GM18502 (cell line): ENCODE results near the gene ECM1.
A peak's percentile ranks its signal among the peaks of the same experiment; 100 is the strongest.

Source experiments
- ATAC-seq: cut with Tn5 transposase; IDR thresholded peaks from one replicate; pipeline ENCODE4 v1.9.1; 2021; ENCODE audit warnings: mild to moderate bottlenecking; ENCODE audit not compliant: unreplicated experiment, poor library complexity

The ECM1 gene

DNA sequence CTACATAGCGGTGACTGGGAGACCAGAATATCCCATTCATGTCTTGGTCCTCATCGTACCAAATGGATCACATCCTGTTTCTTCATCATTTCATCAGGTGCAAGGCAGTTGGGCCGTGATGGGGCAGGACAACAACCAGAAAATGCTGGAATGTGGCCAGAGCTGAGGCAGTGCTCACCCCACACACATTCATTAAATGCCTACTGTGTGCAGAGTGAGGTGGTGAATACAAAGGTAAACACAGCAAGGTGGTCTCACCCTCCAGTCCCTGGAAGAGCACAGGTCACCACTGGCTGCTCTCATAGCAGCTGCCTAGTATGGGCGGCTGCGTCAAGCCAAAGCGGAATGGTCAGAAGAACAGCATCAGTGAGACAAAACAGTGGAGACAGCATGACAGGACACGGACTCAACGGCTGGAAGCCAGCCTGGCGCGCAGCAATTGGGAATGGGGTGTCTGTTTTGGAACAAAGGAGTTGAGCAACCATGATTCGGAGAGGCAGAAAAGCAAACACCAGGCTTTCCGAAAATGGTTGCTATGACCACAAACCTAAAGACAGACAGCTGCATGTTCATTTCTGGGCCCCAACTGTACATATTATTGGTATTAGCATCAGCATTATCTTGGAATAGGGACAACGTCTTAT, 35.7 kb downstream of the ECM1 start:
- ATAC-seq: no peak

DNA sequence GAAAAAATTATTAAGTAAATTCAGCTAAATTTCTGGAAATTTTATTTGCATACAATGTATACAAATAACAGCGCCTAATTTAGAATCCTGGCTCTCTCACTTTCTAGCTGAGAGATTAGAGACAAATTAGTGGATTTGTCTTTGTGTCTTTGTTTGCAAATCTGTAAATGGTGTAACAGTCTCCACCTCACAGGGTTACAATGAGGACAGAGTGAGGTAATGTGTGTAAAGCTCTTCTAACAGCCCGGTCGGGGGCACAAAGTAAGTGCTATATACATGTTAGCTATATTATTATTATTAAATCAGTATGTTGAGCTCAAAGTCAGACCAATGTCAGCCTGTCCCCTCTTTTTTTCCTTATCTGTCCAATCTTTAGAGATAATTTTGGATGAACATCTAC, 36.3 kb downstream of the ECM1 start:
- ATAC-seq: no peak

DNA sequence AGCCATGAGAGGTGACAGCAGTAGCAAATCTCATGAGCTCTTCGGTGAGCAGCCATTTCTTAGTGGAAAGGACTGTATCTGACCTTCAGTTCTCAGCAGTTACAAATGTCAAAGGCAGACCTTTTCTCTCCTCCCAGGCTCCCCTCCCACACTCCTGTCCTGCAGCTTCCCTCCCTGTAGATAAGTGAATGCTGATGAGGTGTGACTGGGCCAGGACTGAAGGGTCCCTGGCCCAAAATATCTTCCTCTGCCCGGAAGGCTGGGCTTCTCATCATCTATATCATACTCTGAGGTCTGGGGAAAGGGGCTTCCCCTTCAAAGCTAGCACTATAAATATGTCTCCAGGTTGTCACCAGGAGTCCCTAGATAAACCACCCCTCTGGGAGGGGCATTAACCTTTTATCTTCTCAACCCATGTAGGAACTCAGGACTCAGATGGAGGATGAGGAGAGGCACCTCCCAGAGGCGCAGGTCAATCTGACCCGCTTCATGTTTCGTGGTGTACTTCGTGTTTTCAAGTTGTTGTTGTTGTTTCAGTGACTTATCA, 37.6 kb downstream of the ECM1 start:
- ATAC-seq: no peak

DNA sequence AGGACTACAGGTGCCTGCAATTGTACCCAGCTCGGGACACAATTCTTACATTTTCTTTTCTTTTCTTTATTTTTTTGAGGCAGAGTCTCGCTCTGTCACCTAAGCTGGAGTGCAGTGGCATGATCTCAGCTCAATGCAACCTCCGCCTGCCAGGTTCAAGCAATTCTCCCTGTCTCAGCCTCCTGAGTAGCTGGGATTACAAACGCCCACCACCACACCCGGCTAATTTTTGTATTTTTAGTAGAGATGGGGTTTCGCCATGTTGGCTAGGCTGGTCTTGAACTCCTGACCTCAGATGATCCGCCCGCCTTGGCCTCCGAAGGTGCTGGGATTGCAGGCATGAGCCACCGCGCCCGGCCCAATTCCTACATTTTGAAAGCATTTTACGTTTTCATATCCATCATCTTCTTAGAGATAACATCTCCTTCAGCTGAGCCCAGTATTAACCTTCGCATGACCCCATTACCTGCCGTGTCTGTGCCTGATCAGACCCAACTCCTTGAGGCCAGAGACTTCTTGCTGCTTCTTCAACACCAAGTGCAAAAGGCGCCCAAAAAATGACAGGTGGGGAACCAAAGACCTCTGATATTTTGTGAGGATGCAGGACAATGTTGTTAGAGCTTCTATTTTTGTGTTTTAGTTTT, 38.5 kb downstream of the ECM1 start:
- no peak for ATAC-seq

DNA sequence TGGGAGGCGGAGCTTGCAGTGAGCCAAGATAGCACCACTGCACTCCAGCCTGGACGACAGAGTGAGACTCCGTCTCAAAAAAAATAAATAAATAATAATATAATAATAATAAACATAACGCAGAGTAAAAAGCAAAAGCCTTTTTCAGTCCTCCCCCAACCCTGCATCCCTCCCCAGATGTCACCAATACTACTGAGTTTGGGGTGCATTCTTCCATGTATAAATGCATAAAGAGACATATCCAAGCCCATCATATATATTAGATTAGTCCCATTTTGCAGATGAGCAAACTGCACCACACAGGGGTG, 40.4 kb downstream of the ECM1 start:
- no peak for ATAC-seq

DNA sequence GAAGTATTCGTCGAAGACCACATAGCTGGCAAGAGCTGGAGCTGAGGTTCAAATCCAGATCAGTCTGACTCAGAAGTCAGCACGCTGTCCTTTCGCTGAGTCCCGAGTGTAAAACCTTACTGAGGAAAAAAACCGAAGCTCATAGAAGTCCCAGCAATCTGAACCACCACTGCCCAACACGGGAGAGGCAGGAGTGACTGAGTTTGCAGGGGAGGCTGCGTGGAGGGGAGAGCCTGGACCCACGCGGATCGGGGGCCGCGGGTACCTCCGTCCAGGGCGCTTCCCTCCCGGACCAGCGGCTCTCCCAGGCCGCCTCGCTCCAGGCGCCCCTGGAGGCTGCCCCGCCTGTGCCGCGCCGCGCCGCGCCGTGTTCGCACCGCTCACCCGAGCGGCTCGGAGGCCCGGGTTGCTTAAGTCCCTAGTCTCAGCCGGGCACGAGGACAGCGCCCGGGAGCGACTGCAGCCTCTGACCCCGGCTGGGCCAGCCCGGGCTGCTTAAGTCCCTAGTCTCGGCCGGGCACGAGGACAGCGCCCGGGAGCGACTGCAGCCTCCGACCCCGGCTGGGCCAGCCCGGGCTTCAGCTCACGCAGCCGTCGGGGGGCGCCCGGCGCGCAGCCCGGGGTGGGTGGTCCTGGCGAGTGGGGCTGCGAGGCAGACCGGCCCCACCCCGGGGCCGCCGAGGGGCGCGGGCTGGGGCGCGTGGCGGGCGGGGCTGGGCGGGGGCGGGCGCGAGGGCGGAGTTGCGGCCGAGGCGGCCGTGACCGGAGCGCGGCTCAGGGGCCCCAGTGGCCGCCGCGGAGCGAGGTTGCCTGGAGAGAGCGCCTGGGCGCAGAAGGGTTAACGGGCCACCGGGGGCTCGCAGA, 41.0 kb downstream of the ECM1 start, which contains the start of gene ADAMTSL4:
TSS of gene ADAMTSL4 (plus strand) at position 777 of the 864 bp plus-strand sequence. CDS start 2,881 bp downstream, outside the sequence.
- ATAC-seq: peak; percentile 53

DNA sequence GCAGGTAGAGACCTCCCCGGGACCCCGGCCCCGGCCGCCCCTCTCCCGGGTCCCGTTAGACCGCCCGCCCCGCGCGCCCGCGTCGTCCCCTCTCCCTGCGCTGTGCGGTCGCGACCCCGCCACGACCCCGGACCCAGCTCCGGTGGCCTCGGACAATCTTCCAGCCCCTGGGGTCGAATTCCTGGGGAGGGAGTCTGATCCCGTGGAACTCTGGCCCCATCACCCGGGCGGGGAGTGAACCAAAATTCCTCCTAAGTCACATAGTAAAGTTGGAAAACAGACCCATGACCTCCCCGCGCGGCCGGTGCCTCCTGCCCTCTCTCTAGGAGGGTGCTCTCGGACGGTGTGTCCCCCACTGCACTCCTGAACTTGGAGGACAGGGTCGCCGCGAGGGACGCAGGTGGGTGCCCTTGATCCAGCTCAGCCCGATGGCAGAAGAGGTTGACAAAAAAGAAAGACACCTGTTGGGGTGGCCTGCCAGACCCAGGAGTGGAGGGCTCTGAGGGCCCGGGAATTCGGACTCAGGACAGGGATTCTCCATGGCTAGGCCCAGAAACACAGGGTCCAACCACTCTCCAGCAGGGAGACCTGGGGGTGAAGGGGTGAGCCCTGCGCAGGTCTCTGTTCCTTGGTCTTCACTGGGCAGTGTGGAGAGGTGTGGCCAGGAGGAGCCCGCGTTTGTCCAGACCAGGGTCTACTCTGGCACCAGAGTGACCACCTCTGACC, 41.8 kb downstream of the ECM1 start:
- ATAC-seq: peak; percentile 19

DNA sequence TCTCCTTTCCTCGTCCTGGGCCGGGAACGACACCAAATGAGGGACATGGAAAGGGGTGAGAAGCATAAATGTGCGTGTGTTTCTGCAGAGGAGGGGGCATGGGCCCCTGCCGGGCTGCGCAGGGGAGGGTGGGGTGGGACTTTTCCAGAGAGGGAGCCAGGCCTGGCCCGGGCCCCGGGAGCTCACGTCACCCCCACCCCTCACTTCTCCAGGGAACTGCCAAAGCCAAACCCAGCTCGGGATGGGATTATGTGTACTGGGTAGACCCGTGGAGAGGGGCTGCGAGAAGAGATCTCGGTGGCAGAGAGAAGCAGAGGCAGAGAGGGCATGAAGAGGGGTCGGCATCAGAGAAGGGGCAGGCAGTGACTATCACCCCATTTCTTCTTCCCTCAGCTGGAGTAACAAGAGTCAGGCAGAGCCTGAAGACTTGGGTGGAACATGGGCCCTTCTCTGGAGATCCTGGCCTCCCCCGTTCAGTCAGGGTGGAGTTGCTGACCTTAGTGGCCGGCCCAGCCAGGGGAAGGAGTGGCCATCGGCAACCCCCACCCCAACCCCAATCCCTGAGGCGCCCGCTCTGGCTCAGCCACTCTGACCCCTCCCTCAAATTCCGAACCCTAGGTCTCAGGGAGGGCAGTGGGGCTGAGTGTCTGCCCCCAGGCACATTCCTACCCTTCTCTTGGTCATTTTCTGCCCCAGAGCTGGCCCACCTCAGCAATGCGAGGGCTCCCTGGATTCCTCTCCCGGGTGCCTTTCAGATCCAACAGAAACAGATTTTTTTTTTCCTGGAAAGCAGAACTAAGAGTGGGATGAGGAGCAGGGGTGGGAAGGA, 42.5 kb downstream of the ECM1 start:
- no peak for ATAC-seq

DNA sequence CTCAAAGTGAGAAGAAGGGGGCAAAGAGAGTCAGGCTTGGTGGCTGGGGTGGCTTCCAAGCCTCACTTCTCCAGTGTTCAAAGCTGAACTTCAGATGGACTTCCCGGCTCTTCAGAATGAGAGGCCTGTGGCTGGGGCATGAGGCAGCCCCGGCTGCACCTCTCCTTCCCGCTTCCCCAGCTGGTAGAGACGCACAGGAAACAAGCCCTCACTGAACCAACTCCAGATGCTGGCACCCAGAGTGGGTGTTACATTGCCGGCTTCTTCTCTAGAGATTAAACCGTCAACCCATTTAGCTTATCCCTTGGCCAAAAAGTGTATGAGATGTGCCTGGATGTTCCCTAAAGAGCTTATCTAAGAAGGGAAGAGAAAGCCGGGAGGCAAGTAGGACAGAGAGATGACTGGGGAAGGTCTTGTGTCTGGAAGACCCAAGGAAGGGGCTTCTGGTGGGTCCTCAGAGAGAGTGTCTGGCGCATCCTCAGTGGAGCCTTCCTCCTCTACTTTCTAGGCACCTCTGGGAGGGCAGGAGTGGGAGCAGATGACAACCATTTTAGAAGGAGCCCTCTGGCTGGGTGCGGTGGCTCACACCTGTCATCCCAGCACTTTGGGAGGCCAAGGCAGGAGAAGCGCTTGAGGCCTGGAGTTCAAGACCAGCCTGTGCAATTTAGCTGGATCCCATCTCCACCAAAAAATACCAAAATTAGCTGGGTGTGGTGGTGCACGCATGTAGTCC, 43.3 kb downstream of the ECM1 start:
- ATAC-seq: no peak

DNA sequence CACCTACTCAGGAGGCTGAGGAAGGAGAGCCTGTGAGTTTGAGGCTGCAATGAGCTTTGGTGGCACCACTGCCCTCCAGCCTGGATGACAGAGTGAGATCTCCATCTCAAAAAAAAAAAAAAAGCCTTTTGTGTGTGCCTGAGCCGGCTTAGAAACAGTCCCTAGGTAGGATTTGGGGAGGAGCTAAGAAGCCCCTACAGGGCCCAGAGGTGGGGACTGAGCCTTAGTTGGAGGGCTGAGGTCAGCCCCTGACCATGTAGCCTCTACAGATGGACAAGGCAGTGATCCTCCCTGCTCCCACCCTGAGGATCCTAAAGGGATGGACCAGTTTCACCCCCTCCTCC, 43.8 kb downstream of the ECM1 start:
- no peak for ATAC-seq

DNA sequence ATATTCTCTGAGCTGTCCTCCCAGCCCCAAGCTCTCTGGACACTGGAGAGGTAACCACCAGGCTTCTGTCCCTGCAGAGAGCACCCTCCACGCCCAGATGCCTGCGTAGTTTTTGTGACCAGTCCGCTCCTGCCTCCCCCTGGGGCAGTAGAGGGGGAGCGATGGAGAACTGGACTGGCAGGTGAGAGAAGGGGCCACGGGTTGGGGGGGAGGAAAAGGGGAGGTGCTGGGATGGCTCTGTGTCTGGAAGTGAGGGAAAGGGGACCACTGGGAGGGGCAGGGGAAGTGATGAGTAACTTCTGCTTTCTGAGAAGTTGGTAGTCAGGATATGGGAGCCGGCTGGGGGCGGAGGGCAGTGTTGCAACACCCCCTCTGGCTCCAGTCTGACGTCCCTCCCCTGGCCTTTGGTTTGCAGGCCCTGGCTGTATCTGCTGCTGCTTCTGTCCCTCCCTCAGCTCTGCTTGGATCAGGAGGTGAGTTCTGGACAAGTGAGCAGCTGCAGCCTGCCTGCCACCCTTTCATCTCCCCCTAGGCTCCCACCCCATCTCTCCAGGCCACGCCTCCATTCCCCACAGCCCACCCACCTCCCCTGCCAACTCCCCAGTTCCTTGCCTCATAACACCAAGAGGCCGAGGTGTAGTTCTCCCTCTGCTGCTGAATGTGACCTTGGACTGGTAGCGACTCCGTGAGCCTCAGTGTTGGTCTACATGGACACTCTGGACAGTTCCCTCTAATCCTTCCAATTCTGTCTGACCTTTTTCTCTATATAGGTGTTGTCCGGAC, 44.4 kb downstream of the ECM1 start:
- ATAC-seq: no peak

DNA sequence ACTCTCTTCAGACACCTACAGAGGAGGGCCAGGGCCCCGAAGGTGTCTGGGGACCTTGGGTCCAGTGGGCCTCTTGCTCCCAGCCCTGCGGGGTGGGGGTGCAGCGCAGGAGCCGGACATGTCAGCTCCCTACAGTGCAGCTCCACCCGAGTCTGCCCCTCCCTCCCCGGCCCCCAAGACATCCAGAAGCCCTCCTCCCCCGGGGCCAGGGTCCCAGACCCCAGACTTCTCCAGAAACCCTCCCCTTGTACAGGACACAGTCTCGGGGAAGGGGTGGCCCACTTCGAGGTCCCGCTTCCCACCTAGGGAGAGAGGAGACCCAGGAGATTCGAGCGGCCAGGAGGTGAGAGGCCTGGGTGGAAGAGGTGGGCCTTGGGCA, 45.0 kb downstream of the ECM1 start:
- ATAC-seq: no peak

DNA sequence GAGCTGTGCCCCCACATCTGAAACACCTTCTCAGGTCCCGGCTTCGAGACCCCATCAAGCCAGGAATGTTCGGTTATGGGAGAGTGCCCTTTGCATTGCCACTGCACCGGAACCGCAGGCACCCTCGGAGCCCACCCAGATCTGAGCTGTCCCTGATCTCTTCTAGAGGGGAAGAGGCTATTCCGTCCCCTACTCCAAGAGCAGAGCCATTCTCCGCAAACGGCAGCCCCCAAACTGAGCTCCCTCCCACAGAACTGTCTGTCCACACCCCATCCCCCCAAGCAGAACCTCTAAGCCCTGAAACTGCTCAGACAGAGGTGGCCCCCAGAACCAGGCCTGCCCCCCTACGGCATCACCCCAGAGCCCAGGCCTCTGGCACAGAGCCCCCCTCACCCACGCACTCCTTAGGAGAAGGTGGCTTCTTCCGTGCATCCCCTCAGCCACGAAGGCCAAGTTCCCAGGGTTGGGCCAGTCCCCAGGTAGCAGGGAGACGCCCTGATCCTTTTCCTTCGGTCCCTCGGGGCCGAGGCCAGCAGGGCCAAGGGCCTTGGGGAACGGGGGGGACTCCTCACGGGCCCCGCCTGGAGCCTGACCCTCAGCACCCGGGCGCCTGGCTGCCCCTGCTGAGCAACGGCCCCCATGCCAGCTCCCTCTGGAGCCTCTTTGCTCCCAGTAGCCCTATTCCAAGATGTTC, 45.6 kb downstream of the ECM1 start:
- no peak for ATAC-seq

DNA sequence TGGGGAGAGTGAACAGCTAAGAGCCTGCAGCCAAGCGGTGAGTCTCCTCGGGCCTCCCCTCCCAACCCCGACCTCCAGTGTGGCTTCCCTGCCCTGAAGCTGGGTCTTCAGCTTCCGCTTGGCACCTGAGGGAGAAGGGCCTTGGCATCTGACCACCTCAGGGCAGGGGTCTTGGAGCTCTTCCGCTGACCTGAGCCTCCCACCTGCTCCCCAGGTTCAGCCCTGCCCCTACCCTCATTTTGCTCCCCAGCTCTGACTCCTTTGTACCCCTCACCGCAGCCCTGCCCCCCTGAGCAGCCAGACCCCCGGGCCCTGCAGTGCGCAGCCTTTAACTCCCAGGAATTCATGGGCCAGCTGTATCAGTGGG, 46.2 kb downstream of the ECM1 start:
- ATAC-seq: no peak

DNA sequence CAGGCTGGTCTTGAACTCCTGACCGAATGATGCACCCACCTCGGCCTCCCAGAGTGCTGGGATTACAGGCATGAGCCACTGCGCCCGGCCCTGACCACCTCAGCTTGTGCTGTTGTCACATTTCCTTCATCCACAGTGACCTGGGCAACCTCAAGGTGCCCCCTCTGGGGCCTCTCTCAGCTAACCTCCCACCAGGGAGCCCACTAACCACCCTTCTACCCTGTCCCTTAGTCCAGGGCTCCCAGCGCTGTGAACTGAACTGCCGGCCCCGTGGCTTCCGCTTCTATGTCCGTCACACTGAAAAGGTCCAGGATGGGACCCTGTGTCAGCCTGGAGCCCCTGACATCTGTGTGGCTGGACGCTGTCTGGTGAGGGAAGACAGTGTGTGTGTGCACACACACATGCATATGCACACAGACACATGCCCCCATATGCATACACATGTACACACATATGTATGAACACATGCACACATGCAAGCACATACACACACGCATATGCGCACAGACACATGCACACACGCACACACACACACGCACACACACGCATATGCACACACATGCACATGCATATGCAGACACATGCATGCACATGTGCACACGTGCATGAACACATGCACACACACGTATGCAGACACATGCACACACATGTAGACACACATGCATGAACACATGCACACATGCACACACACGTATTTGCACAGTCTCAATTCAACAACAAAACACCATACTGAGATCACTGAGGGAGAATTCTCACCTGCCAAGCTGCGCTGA, 47.5 kb downstream of the ECM1 start:
- ATAC-seq: no peak

DNA sequence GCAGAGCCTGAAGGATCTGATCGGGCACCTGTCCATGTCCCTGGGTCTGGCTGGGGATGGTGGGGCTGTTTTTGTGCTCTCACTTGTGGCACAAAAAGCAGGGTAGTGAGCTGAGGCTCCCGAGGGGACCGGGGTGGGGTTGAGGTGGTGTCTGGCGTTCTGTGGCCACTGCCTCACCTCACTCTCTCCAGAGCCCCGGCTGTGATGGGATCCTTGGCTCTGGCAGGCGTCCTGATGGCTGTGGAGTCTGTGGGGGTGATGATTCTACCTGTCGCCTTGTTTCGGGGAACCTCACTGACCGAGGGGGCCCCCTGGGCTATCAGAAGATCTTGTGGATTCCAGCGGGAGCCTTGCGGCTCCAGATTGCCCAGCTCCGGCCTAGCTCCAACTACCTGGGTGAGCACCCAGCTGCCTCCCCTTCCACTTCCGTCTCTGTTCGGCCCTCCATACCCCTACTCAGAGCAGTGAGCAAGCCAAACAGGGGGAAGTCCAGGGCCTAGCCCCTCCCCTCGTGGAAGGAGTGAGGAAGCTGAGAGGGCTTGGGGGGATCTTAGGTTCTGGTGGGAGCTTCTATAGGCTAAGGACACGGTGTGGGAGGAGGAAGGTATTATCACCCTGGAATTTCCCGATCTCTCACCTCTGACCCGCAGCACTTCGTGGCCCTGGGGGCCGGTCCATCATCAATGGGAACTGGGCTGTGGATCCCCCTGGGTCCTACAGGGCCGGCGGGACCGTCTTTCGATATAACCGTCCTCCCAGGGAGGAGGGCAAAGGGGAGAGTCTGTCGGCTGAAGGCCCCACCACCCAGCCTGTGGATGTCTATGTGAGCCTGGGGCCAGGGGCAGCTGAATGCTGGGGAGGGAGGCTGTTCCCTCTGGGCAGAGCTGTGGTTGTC, 48.3 kb downstream of the ECM1 start:
- ATAC-seq: no peak
